Peyer's patch (tissue), 4 donors: ENCODE measurements around the gene PYGM.

ENCODE experiments used
- POLR2A ChIP-seq, 2 donors: fragments of 450-650 bp; IDR thresholded peaks; one replicate each; pipeline ENCODE4 v1.5.1; 2017; ENCODE audit warnings: antibody characterized with exemption in 2 of 2, mild to moderate bottlenecking in 2 of 2, moderate library complexity in 2 of 2
- TF ChIP-seq, protein P1 (sequence below), 6 experiments: fragments of 450-650 bp in 4 of 6; fragments of 200-600 bp in 2 of 6; sonication (generic) in 1 of 6; IDR thresholded peaks; one replicate each; pipeline ENCODE4 v1.5.1; 2017 to 2019; ENCODE audit warnings: antibody characterized with exemption in 6 of 6, mild to moderate bottlenecking in 3 of 6, moderate library complexity in 1 of 6

DNA sequence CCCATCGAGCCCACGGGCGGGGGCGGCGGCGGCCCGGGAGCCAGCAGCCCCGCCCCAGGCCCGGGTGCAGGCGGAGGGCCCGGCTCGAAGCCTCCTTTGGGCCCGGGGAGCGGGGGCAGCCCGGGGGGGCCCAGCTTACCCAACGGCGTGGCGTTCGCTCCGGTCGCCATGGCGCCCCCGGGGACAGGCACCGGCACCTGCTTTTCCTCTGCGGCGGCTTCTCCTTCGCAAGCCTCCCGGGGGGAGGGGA lies 18.4 kb upstream of the PYGM start:
- TF ChIP-seq, protein P1, sequence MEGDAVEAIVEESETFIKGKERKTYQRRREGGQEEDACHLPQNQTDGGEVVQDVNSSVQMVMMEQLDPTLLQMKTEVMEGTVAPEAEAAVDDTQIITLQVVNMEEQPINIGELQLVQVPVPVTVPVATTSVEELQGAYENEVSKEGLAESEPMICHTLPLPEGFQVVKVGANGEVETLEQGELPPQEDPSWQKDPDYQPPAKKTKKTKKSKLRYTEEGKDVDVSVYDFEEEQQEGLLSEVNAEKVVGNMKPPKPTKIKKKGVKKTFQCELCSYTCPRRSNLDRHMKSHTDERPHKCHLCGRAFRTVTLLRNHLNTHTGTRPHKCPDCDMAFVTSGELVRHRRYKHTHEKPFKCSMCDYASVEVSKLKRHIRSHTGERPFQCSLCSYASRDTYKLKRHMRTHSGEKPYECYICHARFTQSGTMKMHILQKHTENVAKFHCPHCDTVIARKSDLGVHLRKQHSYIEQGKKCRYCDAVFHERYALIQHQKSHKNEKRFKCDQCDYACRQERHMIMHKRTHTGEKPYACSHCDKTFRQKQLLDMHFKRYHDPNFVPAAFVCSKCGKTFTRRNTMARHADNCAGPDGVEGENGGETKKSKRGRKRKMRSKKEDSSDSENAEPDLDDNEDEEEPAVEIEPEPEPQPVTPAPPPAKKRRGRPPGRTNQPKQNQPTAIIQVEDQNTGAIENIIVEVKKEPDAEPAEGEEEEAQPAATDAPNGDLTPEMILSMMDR (IDR thresholded peaks at IDR 0.05): no peak
- TF ChIP-seq POLR2A (IDR thresholded peaks at IDR 0.05): no peak
